ENCODE measurements around the gene SMARCB1. TPM values are rescaled to one million over a fixed set of nuclear protein-coding genes. Genes with fewer than 3 reads are reported as not detected.
A peak's percentile ranks its signal among the peaks of the same experiment; 100 is the strongest.

Gene SMARCB1
- total and polyA plus RNA-seq, 2 donors (not counting 1 experiment from before 2014, with no cell fraction given), result 179 to 190 TPM

DNA sequence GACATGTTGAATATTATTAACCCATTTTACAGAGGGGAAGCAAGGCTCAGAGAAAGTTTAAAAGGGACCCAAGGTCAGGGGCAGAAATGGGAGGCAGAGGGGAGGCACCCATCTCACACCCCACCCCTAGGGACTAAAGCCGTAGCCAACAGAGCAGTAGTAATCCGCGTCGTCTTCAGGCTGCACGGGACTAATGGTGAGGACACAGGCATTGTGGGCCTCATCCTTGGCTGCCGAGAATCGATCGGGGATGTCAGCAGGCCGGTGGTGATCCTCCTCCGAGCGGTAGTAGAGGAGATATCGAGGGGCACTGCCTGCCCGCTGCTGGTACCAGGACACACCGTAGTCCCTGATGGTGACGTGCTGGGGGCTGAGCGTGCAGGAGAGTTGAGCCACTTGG, 34.0 kb upstream of the SMARCB1 start:
- H3K4me3 Mint-ChIP-seq, result peak overlapping the region; percentile 93
- Histone ChIP-seq H3K27me3 (replicated peaks in 1 of 4; ENCODE audit: control extremely low read depth in 1 of 4, control insufficient read depth in 3 of 4, insufficient read depth in 4 of 4, low read length in 3 of 4) (no peaks in the 10 kb centered on the region), H3K4me3 (ENCODE audit: control extremely low read depth in 1 of 5, extremely low read depth in 1 of 5, insufficient read depth in 1 of 5, low read depth in 2 of 5, low read length in 4 of 5) (peak overlapping the region; percentile 53 to 88 (median 83)), H3K9ac (ENCODE audit: low read length) (peak overlapping the region; percentile 89), H3K4me1 (ENCODE audit: control insufficient read depth in 2 of 2, insufficient read depth in 2 of 2, low read length in 2 of 2) (peaks cover 30 to 66% of the 10 kb centered on the region in 2 donors), H3K9me3 (ENCODE audit: control extremely low read depth in 1 of 3, control insufficient read depth in 2 of 3, insufficient read depth in 1 of 3, low read length in 2 of 3) (peaks cover 0 to 4% (median 0%) of the 10 kb centered on the region in 3 donors), H3K36me3 (replicated peaks in 1 of 2; ENCODE audit: control extremely low read depth in 1 of 2, control insufficient read depth in 1 of 2, extremely low read depth in 1 of 2, insufficient read depth in 2 of 2, low read length in 1 of 2) (peaks cover 0 to 2% of the 10 kb centered on the region in 2 experiments), H4K20me1 (ENCODE audit: control insufficient read depth, insufficient read depth, low read length, poor library complexity, severe bottlenecking) (no peaks in the 10 kb centered on the region), H2AFZ (ENCODE audit: insufficient read depth, low read depth, low read length, poor library complexity, severe bottlenecking) (peak overlapping the region; percentile 11), H3K79me2 (ENCODE audit: control insufficient read depth, insufficient read depth, low read length) (peaks cover 38% of the 10 kb centered on the region), H3K4me2 (replicated peaks; ENCODE audit: low read depth, low read length, poor library complexity, severe bottlenecking) (peak overlapping the region; percentile 97), H3K27ac (ENCODE audit: low read length in 2 of 2) (peak overlapping the region; percentile 85 to 98)
- H3K9me3 Mint-ChIP-seq (ENCODE audit: insufficient read depth), result no peaks in the 10 kb centered on the region
- ATAC-seq (ENCODE audit: low read depth) (peak; percentile 48), DNase-seq (no peak)
- 19% methylated on average over 13 of the region's 16 CpGs for WGBS (ENCODE audit: insufficient coverage)
- ChIA-PET CTCF (interaction anchor here (0.8 to 13.0 kb wide), 12 partner anchors 9 to 141 kb away, joined by 3 to 188 read pairs (median 6); partner anchors contain the start of genes C22orf15, CHCHD10, MIF and MMP11), POLR2A (interaction anchor here (0.7 to 8.1 kb wide), 14 partner anchors 14 to 142 kb away, joined by 3 to 174 read pairs (median 9); partner anchors contain the start of genes C22orf15, CHCHD10, DERL3 and MMP11)
- intact Hi-C loops (cut with micrococcal nuclease), result loop anchor here (1.0 kb wide), 5 partner anchors 11 to 87 kb away; partner anchors contain the start of genes CHCHD10 and DERL3
- TF ChIP-seq, protein P1, sequence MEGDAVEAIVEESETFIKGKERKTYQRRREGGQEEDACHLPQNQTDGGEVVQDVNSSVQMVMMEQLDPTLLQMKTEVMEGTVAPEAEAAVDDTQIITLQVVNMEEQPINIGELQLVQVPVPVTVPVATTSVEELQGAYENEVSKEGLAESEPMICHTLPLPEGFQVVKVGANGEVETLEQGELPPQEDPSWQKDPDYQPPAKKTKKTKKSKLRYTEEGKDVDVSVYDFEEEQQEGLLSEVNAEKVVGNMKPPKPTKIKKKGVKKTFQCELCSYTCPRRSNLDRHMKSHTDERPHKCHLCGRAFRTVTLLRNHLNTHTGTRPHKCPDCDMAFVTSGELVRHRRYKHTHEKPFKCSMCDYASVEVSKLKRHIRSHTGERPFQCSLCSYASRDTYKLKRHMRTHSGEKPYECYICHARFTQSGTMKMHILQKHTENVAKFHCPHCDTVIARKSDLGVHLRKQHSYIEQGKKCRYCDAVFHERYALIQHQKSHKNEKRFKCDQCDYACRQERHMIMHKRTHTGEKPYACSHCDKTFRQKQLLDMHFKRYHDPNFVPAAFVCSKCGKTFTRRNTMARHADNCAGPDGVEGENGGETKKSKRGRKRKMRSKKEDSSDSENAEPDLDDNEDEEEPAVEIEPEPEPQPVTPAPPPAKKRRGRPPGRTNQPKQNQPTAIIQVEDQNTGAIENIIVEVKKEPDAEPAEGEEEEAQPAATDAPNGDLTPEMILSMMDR (IDR thresholded peaks at IDR 0.05), result no peak
- no peak for TF ChIP-seq EZH2 (IDR thresholded peaks at IDR 0.05; ENCODE audit: borderline replicate concordance, insufficient read depth, low read depth, low read length, poor library complexity, severe bottlenecking)
- H3K27ac Mint-ChIP-seq, result peak overlapping the region; percentile 99
- H3K4me1 Mint-ChIP-seq, result peaks cover 60% of the 10 kb centered on the region
- no peaks in the 10 kb centered on the region for H3K27me3 Mint-ChIP-seq

DNA sequence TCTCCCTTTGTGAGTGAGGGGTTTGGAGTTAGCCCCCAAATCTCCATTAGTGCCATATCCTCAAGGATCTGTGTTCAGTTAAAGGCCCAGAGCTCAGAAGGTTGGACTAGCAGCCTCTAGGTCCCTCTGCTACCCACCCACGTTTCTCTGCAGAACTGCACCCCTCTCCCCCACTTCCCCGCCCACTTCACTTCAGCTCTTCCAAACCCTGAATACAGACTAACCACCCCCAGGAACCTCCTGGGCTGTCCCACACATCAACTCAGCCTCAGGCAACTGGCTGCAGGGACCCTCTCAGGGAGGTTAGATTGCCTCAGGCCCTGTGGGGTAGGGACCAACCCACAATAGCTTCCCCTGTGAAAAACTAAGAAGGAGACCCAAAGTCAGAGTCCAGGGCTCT, 33.4 kb upstream of the SMARCB1 start:
- intact Hi-C loops (cut with micrococcal nuclease), result no loop called here
- H3K4me3 ChIP-seq (ENCODE audit: control extremely low read depth in 1 of 5, extremely low read depth in 1 of 5, insufficient read depth in 1 of 5, low read depth in 2 of 5, low read length in 4 of 5), result peak overlapping the region; percentile 53 to 88 (median 83)
- peak overlapping the region; percentile 93 for H3K4me3 Mint-ChIP-seq
- H3K4me1 ChIP-seq (ENCODE audit: control insufficient read depth in 2 of 2, insufficient read depth in 2 of 2, low read length in 2 of 2), result peaks cover 30 to 67% of the 10 kb centered on the region in 2 donors
- no peak overlapping the region for H2AFZ ChIP-seq (ENCODE audit: insufficient read depth, low read depth, low read length, poor library complexity, severe bottlenecking)
- peak overlapping the region; percentile 99 for H3K27ac Mint-ChIP-seq
- peaks cover 0 to 4% (median 0%) of the 10 kb centered on the region in 3 donors for H3K9me3 ChIP-seq (ENCODE audit: control extremely low read depth in 1 of 3, control insufficient read depth in 2 of 3, insufficient read depth in 1 of 3, low read length in 2 of 3)
- H3K36me3 ChIP-seq (replicated peaks in 1 of 2; ENCODE audit: control extremely low read depth in 1 of 2, control insufficient read depth in 1 of 2, extremely low read depth in 1 of 2, insufficient read depth in 2 of 2, low read length in 1 of 2), result peaks cover 0 to 2% of the 10 kb centered on the region in 2 experiments
- ATAC-seq (ENCODE audit: low read depth), result no peak
- H3K27ac ChIP-seq (ENCODE audit: low read length in 2 of 2), result peak overlapping the region; percentile 85 to 98
- no peaks in the 10 kb centered on the region for H3K27me3 ChIP-seq (replicated peaks in 1 of 4; ENCODE audit: control extremely low read depth in 1 of 4, control insufficient read depth in 3 of 4, insufficient read depth in 4 of 4, low read length in 3 of 4)
- 5% methylated on average over 2 of the region's 2 CpGs for WGBS (ENCODE audit: insufficient coverage)
- no peaks in the 10 kb centered on the region for H3K27me3 Mint-ChIP-seq
- no peaks in the 10 kb centered on the region for H3K9me3 Mint-ChIP-seq (ENCODE audit: insufficient read depth)
- H3K4me1 Mint-ChIP-seq, result peaks cover 60% of the 10 kb centered on the region
- POLR2A ChIA-PET, result interaction anchor here (0.5 to 8.1 kb wide), 9 partner anchors 14 to 799 kb away, joined by 3 to 174 read pairs (median 10); partner anchors contain the start of genes C22orf15, CHCHD10, MMP11 and SLC2A11
- peaks cover 32% of the 10 kb centered on the region for H3K79me2 ChIP-seq (ENCODE audit: control insufficient read depth, insufficient read depth, low read length)
- TF ChIP-seq EZH2 (IDR thresholded peaks at IDR 0.05; ENCODE audit: borderline replicate concordance, insufficient read depth, low read depth, low read length, poor library complexity, severe bottlenecking), result no peak
- H4K20me1 ChIP-seq (ENCODE audit: control insufficient read depth, insufficient read depth, low read length, poor library complexity, severe bottlenecking), result no peaks in the 10 kb centered on the region
- H3K4me2 ChIP-seq (replicated peaks; ENCODE audit: low read depth, low read length, poor library complexity, severe bottlenecking), result peak overlapping the region; percentile 97
- CTCF ChIA-PET, result interaction anchor here (0.8 to 13.0 kb wide), 11 partner anchors 14 to 141 kb away, joined by 3 to 188 read pairs (median 6); partner anchors contain the start of genes C22orf15, CHCHD10, DERL3 and MIF
- DNase-seq, result peak; percentile 58
- H3K9ac ChIP-seq (ENCODE audit: low read length), result peak overlapping the region; percentile 89
